Loucy (cell line): Measurements from ENCODE around the gene DGKI.

Source experiments
- CTCF ChIP-seq: fragments of 200-600 bp; sonication (generic); conservative IDR thresholded peaks from 2 replicates; pipeline ENCODE4 v1.5.1; 2014; ENCODE audit warnings: mild to moderate bottlenecking, antibody characterized with exemption, low read length
- EZH2phosphoT487 ChIP-seq: fragments of 200-600 bp; IDR thresholded peaks from 2 replicates; pipeline ENCODE4 v1.6.1; 2018; ENCODE audit warnings: antibody characterized with exemption, mild to moderate bottlenecking, moderate library complexity, borderline replicate concordance

GRCh38 chr7:137753948-137754851, 92.6 kb downstream of the DGKI start:
- TF ChIP-seq CTCF (no peak), EZH2phosphoT487 (no peak)
